GM19035 (cell line): Measurements from ENCODE around the gene QSOX2.

Experiments used
- ATAC-seq: cut with Tn5 transposase; IDR thresholded peaks from one replicate; pipeline ENCODE4 v1.9.1; 2021; ENCODE audit not compliant: unreplicated experiment

QSOX2 gene

GRCh38 chr9:136204838-136205706 is 40.5 kb downstream of the QSOX2 start, which contains the start of gene LHX3:
LHX3 (minus strand) TSS chr9:136205128; CDS start chr9:136205012, 116 bp downstream.
- ATAC-seq = no peak

GRCh38 chr9:136204145-136204805 is 41.3 kb downstream of the QSOX2 start:
- ATAC-seq = no peak

GRCh38 chr9:136203408-136204144 is 42.0 kb downstream of the QSOX2 start:
- ATAC-seq = no peak

GRCh38 chr9:136202454-136203407 is 42.9 kb downstream of the QSOX2 start:
- no peak for ATAC-seq

GRCh38 chr9:136201609-136202453 is 43.8 kb downstream of the QSOX2 start:
- no peak for ATAC-seq

- ATAC-seq = no peak
Measured at GRCh38 chr9:136201174-136201573, 44.4 kb downstream of the QSOX2 start.

- ATAC-seq = no peak
Measured at GRCh38 chr9:136200424-136200823, 45.2 kb downstream of the QSOX2 start.

- no peak for ATAC-seq
Measured at GRCh38 chr9:136199391-136200288, 46.0 kb downstream of the QSOX2 start.

GRCh38 chr9:136198605-136199083 is 47.0 kb downstream of the QSOX2 start:
- no peak for ATAC-seq

GRCh38 chr9:136197930-136198604 is 47.5 kb downstream of the QSOX2 start:
- ATAC-seq = no peak

- ATAC-seq = no peak
Measured at GRCh38 chr9:136197084-136197875, 48.3 kb downstream of the QSOX2 start.

GRCh38 chr9:136196404-136197083 is 49.1 kb downstream of the QSOX2 start:
- no peak for ATAC-seq

- no peak for ATAC-seq
Measured at GRCh38 chr9:136194540-136194939, 51.1 kb downstream of the QSOX2 start.

GRCh38 chr9:136193891-136194279 is 51.7 kb downstream of the QSOX2 start:
- no peak for ATAC-seq

- ATAC-seq = no peak
Measured at GRCh38 chr9:136193127-136193890, 52.3 kb downstream of the QSOX2 start.
